Muscle layer of colon (tissue), 2 donors: ENCODE measurements around the gene BBS9.
"Not testable (repeated sequence)": the region's sequence is repeated elsewhere in the genome, so short reads cannot be mapped to it uniquely, and the experiment has no call there.

Source experiments
- H3K27ac ChIP-seq: one replicate; pipeline ENCODE4 v1.7.0; 2013; ENCODE audit warnings: low read depth, mild to moderate bottlenecking, low read length, moderate library complexity
- H3K27me3 ChIP-seq, 2 donors: one replicate each; pipeline ENCODE4 v1.7.0; 2013; ENCODE audit warnings: low read length in 2 of 2, mild to moderate bottlenecking in 2 of 2; ENCODE audit not compliant: insufficient read depth in 2 of 2, control insufficient read depth in 1 of 2
- H3K36me3 ChIP-seq: one replicate; pipeline ENCODE4 v1.7.0; 2013; ENCODE audit warnings: mild to moderate bottlenecking, low read length; ENCODE audit not compliant: insufficient read depth
- H3K4me1 ChIP-seq: one replicate; pipeline ENCODE4 v1.7.0; 2013; ENCODE audit warnings: mild to moderate bottlenecking, low read length; ENCODE audit not compliant: insufficient read depth
- H3K4me3 ChIP-seq, 2 donors: one replicate each; pipeline ENCODE4 v1.7.0; 2013; ENCODE audit warnings: low read length in 2 of 2, low read depth in 1 of 2, mild to moderate bottlenecking in 1 of 2, moderate library complexity in 1 of 2
- H3K9ac ChIP-seq: one replicate; pipeline ENCODE4 v1.7.0; 2013; ENCODE audit warnings: low read length
- H3K9me3 ChIP-seq: one replicate; pipeline ENCODE4 v1.7.0; 2013; ENCODE audit warnings: mild to moderate bottlenecking, low read length
- donor health status: abdominal sarcoma.
- donor health status: Adenocarcinoma of cecum.

BBS9 gene

DNA sequence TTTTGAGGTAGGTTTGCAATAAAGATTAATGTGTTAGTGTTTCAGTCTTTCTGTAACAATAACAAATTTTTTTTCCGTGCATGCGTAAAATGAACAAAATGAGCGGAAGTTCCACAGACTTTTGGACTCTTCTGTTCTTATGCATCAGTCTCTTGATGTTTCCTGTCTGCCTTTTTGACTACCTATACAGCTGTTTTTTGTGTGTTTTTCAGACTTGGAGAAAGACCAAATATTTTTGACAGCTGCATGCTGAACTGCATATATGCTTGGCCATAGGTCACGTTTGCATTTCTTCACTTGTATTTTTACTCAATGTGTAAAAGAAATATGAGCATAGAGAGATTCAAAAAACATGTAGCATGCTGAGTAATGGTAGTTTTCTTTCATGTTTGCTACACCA, 119.3 kb downstream of the BBS9 start:
- no peaks in the 10 kb centered on the region for H3K36me3 ChIP-seq
- no peaks in the 10 kb centered on the region for H3K27me3 ChIP-seq
- H3K9ac ChIP-seq = no peak overlapping the region
- peaks cover 18% of the 10 kb centered on the region for H3K4me1 ChIP-seq
- H3K27ac ChIP-seq = no peak overlapping the region
- H3K4me3 ChIP-seq = no peak overlapping the region
- H3K9me3 ChIP-seq = no peaks in the 10 kb centered on the region

DNA sequence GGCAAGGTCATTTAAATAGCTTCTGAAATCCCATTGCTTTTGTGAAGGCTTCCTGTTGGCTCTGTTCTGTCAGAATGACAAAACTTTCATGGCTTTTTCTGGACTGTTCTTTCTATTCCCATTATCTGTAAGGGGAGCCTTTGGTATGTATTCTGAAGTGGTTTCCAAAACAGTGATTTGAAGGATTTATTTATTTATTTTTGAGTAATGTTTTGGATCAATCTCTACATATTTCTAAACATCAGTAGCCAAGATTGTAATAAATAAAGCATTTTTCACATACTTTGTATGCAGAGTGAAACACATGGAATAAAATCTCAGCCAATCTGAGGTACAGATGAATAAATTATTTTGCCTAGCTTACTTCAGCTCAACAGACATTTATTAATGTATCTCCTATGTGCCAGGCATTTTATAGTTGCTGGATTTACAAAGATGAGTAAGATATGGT, 121.1 kb downstream of the BBS9 start:
- Histone ChIP-seq H3K4me1 (peaks cover 18% of the 10 kb centered on the region), H3K36me3 (no peaks in the 10 kb centered on the region), H3K4me3 (no peak overlapping the region), H3K9me3 (no peaks in the 10 kb centered on the region), H3K27ac (no peak overlapping the region), H3K9ac (no peak overlapping the region), H3K27me3 (no peaks in the 10 kb centered on the region)

DNA sequence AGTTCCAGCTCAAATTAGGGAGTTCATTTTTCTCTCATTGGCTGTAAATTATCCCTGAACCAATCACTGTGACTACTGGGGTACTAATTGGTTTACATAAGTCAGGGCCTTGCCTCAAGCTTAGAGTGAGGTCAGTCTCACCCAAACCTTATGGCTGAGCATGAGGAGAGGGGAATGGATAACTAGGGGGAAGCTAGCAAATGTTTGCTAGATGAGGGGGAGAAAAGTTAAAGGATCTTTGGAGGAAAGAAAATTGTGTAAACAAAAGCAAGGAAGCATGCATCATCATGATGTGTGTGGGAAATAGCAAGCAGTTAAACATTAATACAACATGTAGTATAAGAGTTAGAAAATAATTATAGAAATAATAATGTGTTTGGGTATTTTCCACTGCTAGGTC, 121.9 kb downstream of the BBS9 start:
- Histone ChIP-seq H3K27ac (no peak overlapping the region), H3K4me1 (peaks cover 18% of the 10 kb centered on the region), H3K36me3 (no peaks in the 10 kb centered on the region), H3K4me3 (no peak overlapping the region), H3K9ac (no peak overlapping the region), H3K27me3 (no peaks in the 10 kb centered on the region), H3K9me3 (no peaks in the 10 kb centered on the region)

DNA sequence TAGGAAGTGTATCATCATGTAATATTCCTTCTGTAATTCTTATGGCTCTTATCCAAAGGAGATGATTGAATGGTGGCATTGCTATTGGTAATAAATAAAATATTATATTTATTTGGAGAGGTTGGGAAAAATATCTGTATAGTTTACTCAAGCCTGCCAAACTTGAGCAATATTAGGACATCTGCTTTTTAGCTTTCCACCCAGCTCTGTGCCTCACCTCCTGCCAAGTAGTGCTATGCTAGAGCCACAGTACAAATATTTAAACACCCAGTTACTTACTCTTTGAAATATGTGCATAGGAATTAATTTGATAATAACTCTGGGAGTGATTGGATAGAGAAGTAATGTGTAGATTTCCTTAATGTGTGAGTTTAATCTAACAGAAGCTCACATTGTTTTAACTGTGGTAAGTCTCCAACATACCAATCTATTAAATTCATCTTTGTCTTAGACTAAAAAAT, 129.2 kb downstream of the BBS9 start:
- H3K9me3 ChIP-seq = no peaks in the 10 kb centered on the region
- H3K4me3 ChIP-seq = no peak overlapping the region
- H3K36me3 ChIP-seq = no peaks in the 10 kb centered on the region
- H3K27ac ChIP-seq = no peak overlapping the region
- no peak overlapping the region for H3K9ac ChIP-seq
- no peaks in the 10 kb centered on the region for H3K27me3 ChIP-seq
- no peaks in the 10 kb centered on the region for H3K4me1 ChIP-seq

DNA sequence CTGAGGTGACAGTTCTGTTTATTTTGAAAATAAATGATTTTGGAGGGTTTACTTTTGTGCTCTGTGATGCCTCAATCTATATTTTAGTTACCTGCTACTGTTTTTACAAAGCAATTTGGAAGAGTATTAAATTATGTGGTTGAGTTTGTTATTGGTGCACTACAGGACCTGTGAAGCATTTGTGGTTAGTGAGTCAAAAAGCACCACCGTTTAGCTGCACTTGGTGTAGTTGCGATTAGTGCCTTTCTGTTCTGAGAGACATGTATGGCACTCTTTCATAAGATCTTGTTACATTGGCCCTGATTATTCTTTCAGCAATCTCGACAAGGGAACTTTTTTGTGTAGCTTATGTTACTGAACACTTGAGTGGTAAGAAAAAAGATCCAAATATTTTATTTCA, 132.2 kb downstream of the BBS9 start:
- Histone ChIP-seq H3K4me1 (no peaks in the 10 kb centered on the region), H3K27ac (no peak overlapping the region), H3K36me3 (no peaks in the 10 kb centered on the region), H3K9me3 (no peaks in the 10 kb centered on the region), H3K9ac (no peak overlapping the region), H3K27me3 (no peaks in the 10 kb centered on the region), H3K4me3 (no peak overlapping the region)

DNA sequence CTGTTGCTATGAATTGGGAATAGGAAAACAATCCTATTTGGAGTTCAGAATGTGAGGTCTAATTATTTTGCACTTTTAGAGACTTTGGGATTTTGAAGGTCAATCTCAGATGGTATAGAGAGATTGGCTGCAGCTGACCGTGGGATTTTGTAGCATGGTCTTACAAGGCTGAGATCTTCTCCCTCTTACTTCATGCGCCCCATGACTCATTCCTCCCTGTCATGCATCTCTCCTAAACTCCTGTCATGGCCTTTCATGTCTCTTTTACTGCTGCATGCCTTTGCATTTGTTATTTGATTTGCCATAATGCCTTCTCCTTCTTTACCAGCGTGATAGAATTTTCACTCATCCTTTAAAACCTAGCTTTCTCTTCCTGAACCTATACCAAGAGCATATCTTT, 133.1 kb downstream of the BBS9 start:
- Histone ChIP-seq H3K36me3 (no peaks in the 10 kb centered on the region), H3K27ac (no peak overlapping the region), H3K4me1 (no peaks in the 10 kb centered on the region), H3K4me3 (no peak overlapping the region), H3K9ac (no peak overlapping the region), H3K9me3 (no peaks in the 10 kb centered on the region), H3K27me3 (no peaks in the 10 kb centered on the region)

DNA sequence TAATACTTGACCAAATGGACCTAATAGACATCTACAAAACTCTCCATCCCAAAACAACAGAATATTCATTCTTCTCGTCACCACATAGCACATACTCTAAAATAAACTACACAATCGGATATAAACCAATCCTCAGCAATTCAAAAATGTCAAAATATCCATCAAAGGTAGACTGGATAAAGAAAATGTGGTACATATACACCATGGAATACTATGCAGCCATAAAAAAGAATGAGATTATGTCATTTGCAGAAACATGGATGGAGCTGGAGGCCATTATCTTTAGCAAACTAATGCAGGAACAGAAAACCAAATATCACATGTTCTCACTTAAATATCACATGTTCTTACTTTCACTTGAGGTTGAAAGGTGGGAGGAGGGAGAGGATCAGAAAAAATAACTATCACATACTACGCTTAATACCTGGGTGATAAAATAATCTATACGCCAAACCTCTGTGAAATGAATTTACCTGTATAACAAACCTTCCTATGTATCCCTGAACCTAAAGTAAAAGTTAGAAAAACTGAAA, 142.5 kb downstream of the BBS9 start:
- not testable (repeated sequence) for H3K27ac ChIP-seq, H3K36me3 ChIP-seq, H3K4me1 ChIP-seq, H3K9ac ChIP-seq, H3K27me3 ChIP-seq, H3K9me3 ChIP-seq, H3K4me3 ChIP-seq

DNA sequence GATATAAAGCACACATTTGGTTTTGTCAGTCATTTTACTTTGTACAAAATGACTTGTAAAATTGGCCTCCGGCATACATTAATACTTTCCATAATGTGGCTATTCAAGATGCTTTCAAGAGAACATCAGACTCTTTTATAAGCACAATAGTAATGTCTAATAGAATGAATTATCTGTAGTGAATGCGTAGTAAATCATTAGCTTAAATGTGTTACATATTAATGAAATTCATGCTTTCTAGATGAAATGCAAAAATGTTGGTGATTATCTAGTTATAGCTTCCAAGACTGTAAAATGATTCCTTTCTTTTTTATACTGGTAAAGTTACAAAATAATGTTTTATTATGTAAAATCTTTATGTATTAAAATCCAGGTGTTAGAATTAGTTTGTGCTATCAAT, 144.0 kb downstream of the BBS9 start:
- Histone ChIP-seq H3K9ac (no peak overlapping the region), H3K36me3 (no peaks in the 10 kb centered on the region), H3K9me3 (no peaks in the 10 kb centered on the region), H3K27me3 (no peaks in the 10 kb centered on the region), H3K27ac (no peak overlapping the region), H3K4me1 (no peaks in the 10 kb centered on the region), H3K4me3 (no peak overlapping the region)

DNA sequence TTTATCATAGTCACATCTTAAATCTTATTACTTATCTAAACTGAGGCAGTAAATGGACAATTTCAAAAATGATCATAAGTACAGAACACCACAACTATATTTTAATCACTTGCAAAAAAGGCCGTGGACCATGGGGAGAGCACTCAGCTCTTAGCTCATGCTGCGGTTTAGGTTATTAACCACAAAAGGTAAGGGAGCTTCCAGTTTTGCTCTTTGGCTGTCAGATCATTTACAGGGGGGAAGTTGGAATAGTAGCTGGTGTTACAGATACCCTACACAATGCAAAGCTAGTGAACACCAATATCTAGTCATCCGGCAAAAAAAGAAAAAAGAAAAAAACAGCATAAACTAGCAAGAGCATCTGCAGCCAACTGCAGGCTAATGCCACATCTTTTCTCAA, 147.0 kb downstream of the BBS9 start:
- H3K27me3 ChIP-seq = no peaks in the 10 kb centered on the region
- no peaks in the 10 kb centered on the region for H3K36me3 ChIP-seq

DNA sequence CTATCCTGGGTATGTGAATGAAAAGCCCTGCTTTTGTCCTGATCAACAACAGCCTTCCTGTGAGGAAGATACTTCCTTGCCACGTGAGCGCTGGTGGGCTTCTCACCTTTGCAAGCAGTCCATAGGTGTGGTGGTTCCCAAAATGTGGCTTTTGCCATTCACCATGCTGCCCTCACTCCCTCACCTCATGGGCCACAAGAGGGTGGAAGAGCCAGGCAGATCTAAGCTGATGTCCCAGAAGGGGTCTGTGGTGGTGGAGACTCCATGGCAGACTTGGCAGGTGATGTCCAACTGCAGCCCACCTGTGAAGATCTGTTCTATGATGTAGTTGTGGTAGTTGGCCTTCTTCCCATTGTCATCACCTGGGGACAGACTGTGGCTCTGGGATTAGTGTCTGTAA, 147.4 kb downstream of the BBS9 start:
- Histone ChIP-seq H3K9me3 (no peaks in the 10 kb centered on the region), H3K4me3 (no peak overlapping the region), H3K36me3 (no peaks in the 10 kb centered on the region), H3K27ac (no peak overlapping the region), H3K4me1 (no peaks in the 10 kb centered on the region), H3K27me3 (no peaks in the 10 kb centered on the region), H3K9ac (no peak overlapping the region)

More for the DNA sequence above, 147.0 kb downstream of the BBS9 start:
- Histone ChIP-seq H3K4me3 (no peak overlapping the region), H3K9ac (no peak overlapping the region), H3K9me3 (no peaks in the 10 kb centered on the region), H3K4me1 (no peaks in the 10 kb centered on the region), H3K27ac (no peak overlapping the region)

DNA sequence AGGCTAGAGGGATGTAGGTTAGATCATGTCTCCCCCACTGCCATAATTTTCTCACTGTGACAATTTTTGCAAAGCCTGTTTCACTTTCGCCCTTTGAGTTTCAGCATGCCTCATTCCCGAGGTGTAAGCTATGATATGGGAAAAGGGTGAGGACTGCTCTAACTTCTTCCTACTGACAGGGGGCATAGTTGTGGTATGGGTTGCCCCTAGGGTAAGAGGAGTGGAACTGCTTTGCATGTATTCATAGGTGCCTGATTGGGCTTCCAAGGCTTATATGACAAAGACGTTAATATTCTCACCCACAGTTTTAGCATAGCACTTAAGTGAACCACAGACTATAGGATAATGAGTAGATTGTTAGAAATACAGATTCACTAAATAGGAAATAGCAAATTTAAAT, 148.7 kb downstream of the BBS9 start:
- Histone ChIP-seq H3K4me1 (no peaks in the 10 kb centered on the region), H3K4me3 (no peak overlapping the region), H3K27ac (no peak overlapping the region), H3K36me3 (no peaks in the 10 kb centered on the region), H3K27me3 (no peaks in the 10 kb centered on the region), H3K9me3 (no peaks in the 10 kb centered on the region), H3K9ac (no peak overlapping the region)

DNA sequence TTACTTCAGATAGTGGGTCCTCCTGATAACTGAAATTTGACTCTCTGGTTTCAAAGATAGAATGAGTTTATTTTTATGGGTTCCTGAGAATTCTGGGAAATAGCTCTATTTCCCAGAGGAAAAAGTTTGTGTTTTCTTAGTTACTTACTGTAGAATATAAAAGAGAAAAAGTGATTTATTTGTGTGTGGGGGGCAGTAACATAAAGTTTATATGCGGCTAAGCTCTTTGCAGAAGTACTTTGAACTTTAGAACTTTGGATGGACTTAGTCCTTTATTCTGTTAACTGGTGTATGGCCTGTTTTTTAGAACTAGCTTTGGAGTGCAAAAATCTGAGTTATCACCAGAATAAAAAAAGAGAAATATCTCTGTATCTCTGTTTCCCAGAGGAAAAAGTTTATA, 157.1 kb downstream of the BBS9 start:
- Histone ChIP-seq H3K4me1 (no peaks in the 10 kb centered on the region), H3K36me3 (no peaks in the 10 kb centered on the region), H3K4me3 (no peak overlapping the region), H3K27ac (no peak overlapping the region), H3K9ac (no peak overlapping the region), H3K9me3 (no peaks in the 10 kb centered on the region), H3K27me3 (no peaks in the 10 kb centered on the region)
